CD4-positive, alpha-beta memory T cell (primary cell): ENCODE data around the gene SRSF1. TPM values are rescaled to one million over a fixed set of nuclear protein-coding genes. Genes with fewer than 3 reads are reported as not detected.

ENCODE experiments used
- CTCF ChIA-PET: fragments of 350-600 bp; sonication (Branson Sonifier 250); formaldehyde crosslinking; loops from one replicate; lab custom pipeline; 2021; ENCODE audit warnings: inconsistent platforms; ENCODE audit not compliant: partially characterized antibody; lab: Charles Lee
- POLR2A ChIA-PET: fragments of 350-600 bp; sonication (Branson Sonifier 250); formaldehyde crosslinking; loops from one replicate; lab custom pipeline; 2021; ENCODE audit not compliant: partially characterized antibody; lab: Charles Lee
- DNase-seq, 5 donors: peaks; one replicate each; pipeline versions ENCODE4 v3.0.0 to v3.0.0-alpha.2; 2020 to 2022; ENCODE audit warnings: mixed read lengths in 1 of 5
- H3K27ac ChIP-seq: one replicate; pipeline ENCODE4 v1.7.0; 2013; ENCODE audit warnings: low read depth, low read length
- H3K27me3 ChIP-seq: 2 replicates; pipeline ENCODE4 v1.7.0; 2013; ENCODE audit warnings: mild to moderate bottlenecking, low read length, moderate library complexity; ENCODE audit not compliant: insufficient read depth
- H3K36me3 ChIP-seq: 2 replicates; pipeline ENCODE4 v1.7.0; 2013; ENCODE audit warnings: mild to moderate bottlenecking, low read length, moderate library complexity; ENCODE audit not compliant: insufficient read depth
- H3K4me1 ChIP-seq: 2 replicates; pipeline ENCODE4 v1.7.0; 2013; ENCODE audit warnings: mild to moderate bottlenecking, low read length, moderate library complexity; ENCODE audit not compliant: insufficient read depth
- H3K4me3 ChIP-seq, 2 donors: one replicate each; pipeline ENCODE4 v1.7.0; 2013; ENCODE audit warnings: low read length in 2 of 2, mild to moderate bottlenecking in 1 of 2
- H3K9me3 ChIP-seq, 2 donors: one replicate each; pipeline ENCODE4 v1.7.0; 2013; ENCODE audit warnings: low read length in 2 of 2, control low read depth in 1 of 2; ENCODE audit not compliant: control insufficient read depth in 1 of 2
- H3K27ac Mint-ChIP-seq, 7 donors: one replicate each; pipeline ENCODE4 v1.8.0; 2020 to 2021; ENCODE audit warnings: mixed read lengths in 7 of 7, mild to moderate bottlenecking in 6 of 7, inconsistent platforms in 3 of 7, moderate library complexity in 3 of 7
- H3K27me3 Mint-ChIP-seq, 2 donors: one replicate each; pipeline ENCODE4 v1.8.0; 2020 to 2021; ENCODE audit warnings: mixed read lengths in 2 of 2
- H3K36me3 Mint-ChIP-seq, 2 donors: one replicate each; pipeline ENCODE4 v1.8.0; 2020 to 2021; ENCODE audit warnings: mixed read lengths in 2 of 2, inconsistent platforms in 1 of 2, mild to moderate bottlenecking in 1 of 2
- H3K4me1 Mint-ChIP-seq, 4 donors: one replicate each; pipeline ENCODE4 v1.8.0; 2020 to 2021; ENCODE audit warnings: mixed read lengths in 4 of 4, mild to moderate bottlenecking in 1 of 4
- H3K4me3 Mint-ChIP-seq, 8 donors: one replicate each; pipeline ENCODE4 v1.8.0; 2020 to 2021; ENCODE audit warnings: mixed read lengths in 8 of 8, mild to moderate bottlenecking in 7 of 8, moderate library complexity in 6 of 8, inconsistent platforms in 3 of 8
- H3K9me3 Mint-ChIP-seq, 8 donors: one replicate each; pipeline ENCODE4 v1.8.0; 2020 to 2021; ENCODE audit warnings: mixed read lengths in 8 of 8, mild to moderate bottlenecking in 5 of 8, inconsistent platforms in 3 of 8, moderate library complexity in 1 of 8
- intact Hi-C: fragments of 100-400 bp; cut with micrococcal nuclease; formaldehyde crosslinking; loops from one replicate; pipeline ENCODE4 v1.15.1; 2023
- polyA plus RNA-seq, 2 donors: library from polyadenylated mRNA; unstranded; fragments of 300-500 nt; fragmentation: Illumina TruSeq; gene quantifications; one replicate each; pipeline ENCODE4 v1.2.3, GENCODE V29; 2021
- total RNA-seq, 2 experiments: library from RNA; stranded (reverse); gene quantifications; one replicate each; pipeline ENCODE4 v1.2.3, GENCODE V29; 2021

SRSF1 gene
- total and polyA plus RNA-seq, 4 experiments from 2014 or later: 32.4 to 257 (median 151) TPM

- Mint-ChIP-seq H3K4me1 (no peaks in the 10 kb centered on the region), H3K4me3 (no peak overlapping the region), H3K27me3 (peaks cover 16 to 38% of the 10 kb centered on the region in 2 donors), H3K36me3 (no peaks in the 10 kb centered on the region), H3K27ac (no peak overlapping the region), H3K9me3 (peaks cover 0 to 4% (median 0%) of the 10 kb centered on the region in 8 donors)
- Histone ChIP-seq H3K9me3 (no peaks in the 10 kb centered on the region), H3K4me3 (no peak overlapping the region), H3K27ac (no peak overlapping the region), H3K27me3 (no peaks in the 10 kb centered on the region), H3K36me3 (no peaks in the 10 kb centered on the region), H3K4me1 (no peaks in the 10 kb centered on the region)
- CTCF ChIA-PET: no interaction called here
- POLR2A ChIA-PET: no interaction called here
- intact Hi-C loops: no loop called here
- no peak for DNase-seq
Observed at GRCh38 chr17:58041161-58041560, 34.1 kb upstream of the SRSF1 start.

- no peak overlapping the region for H3K4me3 Mint-ChIP-seq
- intact Hi-C loops: no loop called here
- no peaks in the 10 kb centered on the region for H3K36me3 Mint-ChIP-seq
- Histone ChIP-seq H3K9me3 (no peaks in the 10 kb centered on the region), H3K4me1 (no peaks in the 10 kb centered on the region), H3K27me3 (no peaks in the 10 kb centered on the region), H3K36me3 (no peaks in the 10 kb centered on the region), H3K27ac (no peak overlapping the region), H3K4me3 (no peak overlapping the region)
- CTCF ChIA-PET: no interaction called here
- no peak for DNase-seq
- peaks cover 0 to 4% (median 0%) of the 10 kb centered on the region in 8 donors for H3K9me3 Mint-ChIP-seq
- H3K4me1 Mint-ChIP-seq: no peaks in the 10 kb centered on the region
- H3K27ac Mint-ChIP-seq: no peak overlapping the region
- POLR2A ChIA-PET: no interaction called here
- peaks cover 19 to 36% of the 10 kb centered on the region in 2 donors for H3K27me3 Mint-ChIP-seq
Observed at GRCh38 chr17:58040386-58040785, 33.3 kb upstream of the SRSF1 start.

GRCh38 chr17:58039975-58040374, 32.9 kb upstream of the SRSF1 start:
- H3K27me3 Mint-ChIP-seq: peaks cover 19 to 36% of the 10 kb centered on the region in 2 donors
- CTCF ChIA-PET: no interaction called here
- intact Hi-C loops: no loop called here
- H3K36me3 Mint-ChIP-seq: no peaks in the 10 kb centered on the region
- no peak overlapping the region for H3K4me3 ChIP-seq
- no peaks in the 10 kb centered on the region for H3K4me1 Mint-ChIP-seq
- no peaks in the 10 kb centered on the region for H3K36me3 ChIP-seq
- no peaks in the 10 kb centered on the region for H3K9me3 ChIP-seq
- peaks cover 0 to 4% (median 0%) of the 10 kb centered on the region in 8 donors for H3K9me3 Mint-ChIP-seq
- H3K4me1 ChIP-seq: no peaks in the 10 kb centered on the region
- H3K4me3 Mint-ChIP-seq: no peak overlapping the region
- no peak overlapping the region for H3K27ac ChIP-seq
- H3K27ac Mint-ChIP-seq: no peak overlapping the region
- no peak for DNase-seq
- no peaks in the 10 kb centered on the region for H3K27me3 ChIP-seq
- POLR2A ChIA-PET: no interaction called here

DNA sequence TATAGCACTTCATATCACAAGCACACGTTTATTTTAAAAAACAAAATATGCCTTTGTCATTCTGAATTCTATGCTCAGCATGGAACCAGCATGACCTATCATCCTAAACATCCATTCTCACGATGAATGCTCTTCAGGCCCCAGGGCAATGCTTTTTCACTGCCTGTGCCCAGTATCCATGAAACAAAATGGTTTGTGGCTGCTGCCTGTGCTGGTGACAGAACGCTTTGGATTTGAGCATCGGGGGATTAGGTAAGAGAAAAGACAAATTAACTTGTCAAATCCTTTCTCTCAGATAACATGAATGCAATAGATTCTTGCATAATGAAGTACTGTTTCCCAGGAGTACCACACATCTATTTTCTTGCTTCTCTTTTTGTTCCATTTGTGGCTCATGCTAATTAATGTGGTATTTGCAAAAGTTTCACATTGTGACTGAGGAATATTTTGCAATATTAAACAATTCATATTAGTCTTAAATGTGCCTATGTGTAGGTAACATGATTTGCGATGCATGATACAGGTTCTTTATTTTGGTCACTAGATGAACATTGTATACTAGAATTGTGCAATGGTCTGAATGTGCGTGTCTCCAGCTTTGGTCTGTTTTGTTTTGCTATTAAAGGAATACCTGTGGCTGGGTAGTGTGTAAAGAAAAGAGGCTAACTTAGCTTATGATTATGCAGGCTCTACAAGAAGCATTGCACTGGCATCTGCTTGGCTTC, 25.8 kb upstream of the SRSF1 start:
- ChIA-PET POLR2A (interaction anchor here (0.6 kb wide), 1 partner anchor 25 kb away, joined by 3 read pairs; no protein-coding TSS in a partner anchor), CTCF (no interaction called here)
- Histone ChIP-seq H3K27ac (no peak overlapping the region), H3K4me1 (no peaks in the 10 kb centered on the region), H3K9me3 (no peaks in the 10 kb centered on the region), H3K36me3 (no peaks in the 10 kb centered on the region), H3K27me3 (no peaks in the 10 kb centered on the region), H3K4me3 (no peak overlapping the region)
- no peak for DNase-seq
- Mint-ChIP-seq H3K4me1 (no peaks in the 10 kb centered on the region), H3K27me3 (peaks cover 5 to 14% of the 10 kb centered on the region in 2 donors), H3K4me3 (no peak overlapping the region), H3K27ac (peak overlapping the region in 1 of 7 donors; percentile 6), H3K9me3 (no peaks in the 10 kb centered on the region), H3K36me3 (no peaks in the 10 kb centered on the region)
- intact Hi-C loops: no loop called here

DNA sequence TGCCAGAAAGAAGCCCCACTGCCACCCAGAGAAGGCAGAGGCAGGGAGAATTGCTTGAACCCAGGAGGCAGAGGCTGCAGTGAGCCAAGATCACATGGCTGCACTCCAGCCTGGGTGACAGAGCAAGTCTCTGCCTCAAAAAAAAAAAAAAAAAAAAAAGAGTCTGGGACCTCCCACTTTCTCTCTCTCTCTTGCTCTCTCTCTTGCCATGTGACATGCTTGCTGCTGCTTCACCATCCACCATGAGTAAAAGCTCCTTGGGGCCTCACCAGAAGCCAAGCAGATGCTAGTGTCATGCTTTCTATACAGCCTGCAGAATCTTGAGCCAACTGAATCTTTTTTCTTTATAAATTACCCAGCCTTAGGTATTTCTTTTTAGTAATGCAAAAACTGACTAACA, 21.5 kb upstream of the SRSF1 start:
- no peaks in the 10 kb centered on the region for H3K36me3 ChIP-seq
- no peaks in the 10 kb centered on the region for H3K4me1 ChIP-seq
- Mint-ChIP-seq H3K9me3 (no peaks in the 10 kb centered on the region), H3K4me1 (no peaks in the 10 kb centered on the region), H3K4me3 (no peak overlapping the region), H3K36me3 (no peaks in the 10 kb centered on the region), H3K27ac (no peak overlapping the region), H3K27me3 (peaks cover 12 to 24% of the 10 kb centered on the region in 2 donors)
- intact Hi-C loops: no loop called here
- H3K27me3 ChIP-seq: no peaks in the 10 kb centered on the region
- no peaks in the 10 kb centered on the region for H3K9me3 ChIP-seq
- DNase-seq: no peak
- ChIA-PET POLR2A (no interaction called here), CTCF (interaction anchor here (1.0 kb wide), 1 partner anchor 29 kb away, joined by 4 read pairs; no protein-coding TSS in a partner anchor)
- no peak overlapping the region for H3K27ac ChIP-seq
- no peak overlapping the region for H3K4me3 ChIP-seq

DNA sequence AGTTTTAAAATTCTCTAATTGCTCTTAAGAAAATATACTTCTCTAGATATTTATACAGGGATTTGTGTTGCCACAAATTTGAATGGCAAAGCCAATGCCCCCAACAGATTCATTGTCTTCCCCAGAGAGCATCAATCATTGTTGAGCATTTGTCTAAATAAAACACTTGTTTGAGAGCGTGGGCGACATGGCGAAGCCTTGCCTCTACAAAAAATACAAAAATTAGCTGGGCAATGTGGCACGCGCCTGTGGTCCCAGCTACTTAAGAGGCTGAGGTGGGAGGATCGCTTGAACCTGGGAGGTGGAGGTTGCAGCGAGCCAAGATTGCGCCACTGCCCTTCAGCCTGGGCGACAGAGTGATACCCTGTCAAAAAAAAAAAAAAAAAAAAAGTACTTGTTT, 13.4 kb upstream of the SRSF1 start:
- H3K36me3 Mint-ChIP-seq: no peaks in the 10 kb centered on the region
- Histone ChIP-seq H3K27ac (no peak overlapping the region), H3K27me3 (no peaks in the 10 kb centered on the region), H3K4me3 (no peak overlapping the region), H3K36me3 (no peaks in the 10 kb centered on the region), H3K9me3 (no peaks in the 10 kb centered on the region), H3K4me1 (no peaks in the 10 kb centered on the region)
- no peak overlapping the region for H3K27ac Mint-ChIP-seq
- H3K4me1 Mint-ChIP-seq: no peaks in the 10 kb centered on the region
- intact Hi-C loops: no loop called here
- H3K4me3 Mint-ChIP-seq: no peak overlapping the region
- ChIA-PET POLR2A (no interaction called here), CTCF (no interaction called here)
- H3K9me3 Mint-ChIP-seq: no peaks in the 10 kb centered on the region
- peaks cover 18 to 19% of the 10 kb centered on the region in 2 donors for H3K27me3 Mint-ChIP-seq
- no peak for DNase-seq

DNA sequence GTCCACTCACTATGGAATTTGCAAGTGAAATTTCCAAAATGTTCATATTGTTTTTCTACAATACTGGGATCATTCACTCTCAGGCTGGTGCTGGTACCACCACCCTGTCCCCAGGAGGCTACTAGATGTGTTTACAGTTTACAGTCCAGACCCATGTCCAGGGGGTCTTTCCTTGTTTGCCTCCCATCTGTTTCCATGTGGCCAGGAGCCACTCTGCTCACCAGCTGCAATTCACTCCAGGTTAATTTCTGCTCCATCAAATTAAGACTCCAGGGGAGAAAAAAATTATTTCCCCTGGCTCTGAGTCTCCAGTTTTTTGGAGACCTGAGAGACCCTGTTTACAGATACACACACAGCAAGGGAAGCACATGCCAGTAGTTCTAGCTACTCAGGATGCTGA, 12.5 kb upstream of the SRSF1 start:
- Histone ChIP-seq H3K4me1 (no peaks in the 10 kb centered on the region), H3K36me3 (no peaks in the 10 kb centered on the region), H3K27ac (no peak overlapping the region), H3K4me3 (no peak overlapping the region), H3K9me3 (no peaks in the 10 kb centered on the region), H3K27me3 (no peaks in the 10 kb centered on the region)
- Mint-ChIP-seq H3K36me3 (no peaks in the 10 kb centered on the region), H3K4me1 (no peaks in the 10 kb centered on the region), H3K27ac (no peak overlapping the region), H3K27me3 (peaks cover 14 to 18% of the 10 kb centered on the region in 2 donors), H3K4me3 (no peak overlapping the region), H3K9me3 (no peaks in the 10 kb centered on the region)
- no peak for DNase-seq
- CTCF ChIA-PET: interaction anchor here (0.7 kb wide), 1 partner anchor 347 kb away, joined by 3 read pairs; no protein-coding TSS in a partner anchor
- intact Hi-C loops: no loop called here
- POLR2A ChIA-PET: no interaction called here
